HCT116 (cell line): Measurements from ENCODE around the gene CELF4. TPM values are rescaled to one million over a fixed set of nuclear protein-coding genes. Genes with fewer than 3 reads are reported as not detected.

Experiments used
- ATAC-seq: fragments of 200-7000 bp; cut with Tn5 transposase; 2 replicates; pipeline ENCODE4 v1.9.1; 2020; ENCODE audit warnings: mild to moderate bottlenecking, moderate library complexity
- BruUV-seq: library from RNA; stranded (reverse); fragments of 400-500 nt; replicated peaks from 2 replicates; lab custom pipeline; 2021; lab: Mats Ljungman, UMichigan
- CTCF ChIA-PET: fragments of 300-600 bp; sonication (Branson Sonifier 250); formaldehyde crosslinking; loops from one replicate; lab custom pipeline; 2021; ENCODE audit warnings: antibody characterized with exemption; lab: Charles Lee
- POLR2A ChIA-PET: fragments of 300-600, 350-600 bp; sonication (Branson Sonifier 250); formaldehyde crosslinking; loops from one replicate; lab custom pipeline; 2021; ENCODE audit warnings: antibody characterized with exemption; lab: Charles Lee
- RAD21 ChIA-PET, 2 experiments: fragments of 300-600 bp; sonication (Branson Sonifier 250); formaldehyde crosslinking; loops; one replicate each; lab custom pipeline; 2023; ENCODE audit warnings: low total read pairs in 2 of 2; ENCODE audit not compliant: uncharacterized antibody in 2 of 2, unreplicated experiment in 2 of 2, low non-redundant PET in 1 of 2; lab: Charles Lee
- DNase-seq: peaks from one replicate; pipeline ENCODE4 v3.0.0-alpha.2; 2010; ENCODE audit warnings: low read depth, low spot score
- H2AFZ ChIP-seq: fragments of 200-600 bp; shearing (Covaris generic), sonication (generic); 2 replicates; pipeline ENCODE4 v1.6.1; 2017; ENCODE audit warnings: low read depth, mixed run types, mixed read lengths, antibody characterized with exemption, low read length; ENCODE audit not compliant: poor library complexity, severe bottlenecking
- H3K27ac ChIP-seq: 2 replicates; pipeline ENCODE4 v1.5.1; 2012; ENCODE audit warnings: low read depth, low read length
- H3K27me3 ChIP-seq: fragments of 200-600 bp; sonication (generic); 2 replicates; pipeline ENCODE4 v1.6.1; 2016; ENCODE audit warnings: mixed run types, low read length, mixed read lengths; ENCODE audit not compliant: insufficient read depth
- H3K36me3 ChIP-seq, 2 experiments: fragments of 200-500 bp in 1 of 2; fragments of 200-600 bp in 1 of 2; sonication (Bioruptor generic) in 1 of 2; sonication (generic) in 1 of 2; 2 replicates each; pipeline versions ENCODE4 v1.5.1 to v1.6.1; 2014 to 2016; ENCODE audit warnings: low read length in 2 of 2, inconsistent platforms in 1 of 2, mixed read lengths in 1 of 2, mixed run types in 1 of 2; ENCODE audit not compliant: insufficient read depth in 2 of 2, control insufficient read depth in 1 of 2
- H3K4me1 ChIP-seq, 2 experiments: fragments of 200-600 bp in 1 of 2; sonication (generic) in 1 of 2; 2 replicates each; pipeline versions ENCODE4 v1.5.1 to v1.6.1; 2012 to 2017; ENCODE audit warnings: low read length in 2 of 2, inconsistent platforms in 1 of 2, mild to moderate bottlenecking in 1 of 2, mixed read lengths in 1 of 2, mixed run types in 1 of 2, moderate library complexity in 1 of 2; ENCODE audit not compliant: insufficient read depth in 2 of 2, control insufficient read depth in 1 of 2
- H3K4me2 ChIP-seq: fragments of 200-600 bp; sonication (generic); 2 replicates; pipeline ENCODE4 v1.6.1; 2017; ENCODE audit warnings: mixed run types, low read length, mixed read lengths
- H3K4me3 ChIP-seq, 2 experiments: fragments of 200-600 bp in 1 of 2; sonication (generic) in 1 of 2; replicated peaks in 1 of 2; 2 replicates each; pipeline ENCODE4 v1.5.1; 2011 to 2016; ENCODE audit warnings: low read length in 2 of 2, control low read depth in 1 of 2, low read depth in 1 of 2, mild to moderate bottlenecking in 1 of 2, mixed read lengths in 1 of 2, mixed run types in 1 of 2
- H3K79me2 ChIP-seq: fragments of 200-600 bp; sonication (generic); 2 replicates; pipeline ENCODE4 v1.6.1; 2017; ENCODE audit warnings: mild to moderate bottlenecking, mixed run types, low read length, moderate library complexity, mixed read lengths; ENCODE audit not compliant: insufficient read depth
- H3K9ac ChIP-seq: fragments of 200-600 bp; sonication (generic); 2 replicates; pipeline ENCODE4 v1.6.1; 2016; ENCODE audit warnings: low read length, mixed read lengths
- H3K9me2 ChIP-seq: fragments of 200-600 bp; sonication (generic), shearing (Covaris generic); 2 replicates; pipeline ENCODE4 v1.6.1; 2017; ENCODE audit warnings: mixed run types, mild to moderate bottlenecking, moderate library complexity; ENCODE audit not compliant: insufficient read depth
- H3K9me3 ChIP-seq, 2 experiments: fragments of 200-500 bp in 1 of 2; fragments of 200-600 bp in 1 of 2; sonication (Bioruptor generic) in 1 of 2; sonication (generic) in 1 of 2; 2 replicates each; pipeline ENCODE4 v1.6.1; 2014 to 2017; ENCODE audit warnings: low read length in 2 of 2, mixed read lengths in 2 of 2, inconsistent platforms in 1 of 2, low read depth in 1 of 2, mild to moderate bottlenecking in 1 of 2, mixed run types in 1 of 2, moderate library complexity in 1 of 2; ENCODE audit not compliant: control insufficient read depth in 1 of 2, insufficient read depth in 1 of 2
- H4K20me1 ChIP-seq: fragments of 200-600 bp; sonication (generic), shearing (Covaris generic); 2 replicates; pipeline ENCODE4 v1.6.1; 2017; ENCODE audit warnings: mixed run types, mild to moderate bottlenecking, moderate library complexity; ENCODE audit not compliant: insufficient read depth
- ATF3 ChIP-seq: IDR thresholded peaks from 2 replicates; pipeline ENCODE4 v1.6.1; 2012
- CBX3 ChIP-seq: IDR thresholded peaks from 2 replicates; pipeline ENCODE4 v1.6.1; 2012; ENCODE audit warnings: low read depth
- CEBPB ChIP-seq: IDR thresholded peaks from 2 replicates; pipeline ENCODE4 v1.6.1; 2012; ENCODE audit warnings: low read depth
- CTCF ChIP-seq, 3 experiments: fragments of 200-600 bp in 1 of 3; sonication (generic) in 1 of 3; IDR thresholded peaks in 2 of 3; conservative IDR thresholded peaks in 1 of 3; 2 replicates each; pipeline ENCODE4 v1.5.1; 2012 to 2017; ENCODE audit warnings: low read depth in 2 of 3, low read length in 2 of 3, antibody characterized with exemption in 1 of 3, borderline replicate concordance in 1 of 3, control low read depth in 1 of 3, mild to moderate bottlenecking in 1 of 3, mixed read lengths in 1 of 3, mixed run types in 1 of 3, moderate library complexity in 1 of 3; ENCODE audit not compliant: insufficient read depth in 1 of 3
- EGR1 ChIP-seq: IDR thresholded peaks from 2 replicates; pipeline ENCODE4 v1.6.1; 2012; ENCODE audit warnings: low read depth
- ELF1 ChIP-seq: IDR thresholded peaks from 2 replicates; pipeline ENCODE4 v1.6.1; 2012; ENCODE audit warnings: low read depth, borderline replicate concordance
- EZH2 ChIP-seq: fragments of 200-600 bp; sonication (generic); IDR thresholded peaks from 2 replicates; pipeline ENCODE4 v1.6.1; 2017; ENCODE audit warnings: antibody characterized with exemption, mixed run types
- EZH2phosphoT487 ChIP-seq: fragments of 200-600 bp; IDR thresholded peaks from 2 replicates; pipeline ENCODE4 v1.6.1; 2018; ENCODE audit warnings: antibody characterized with exemption, borderline replicate concordance
- FOSL1 ChIP-seq: IDR thresholded peaks from 2 replicates; pipeline ENCODE4 v1.6.1; 2012; ENCODE audit warnings: low read depth
- JUND ChIP-seq: IDR thresholded peaks from 2 replicates; pipeline ENCODE4 v1.6.1; 2012
- MAX ChIP-seq: IDR thresholded peaks from 2 replicates; pipeline ENCODE4 v1.6.1; 2012
- POLR2A ChIP-seq: IDR thresholded peaks from 2 replicates; pipeline ENCODE4 v1.7.0; 2011; ENCODE audit warnings: borderline replicate concordance; ENCODE audit not compliant: insufficient read depth, insufficient read length; ENCODE audit errors: extremely low read depth
- POLR2AphosphoS5 ChIP-seq: IDR thresholded peaks from 2 replicates; pipeline ENCODE4 v1.6.1; 2011; ENCODE audit warnings: mild to moderate bottlenecking, low read depth, low read length, moderate library complexity
- SIN3A ChIP-seq: IDR thresholded peaks from 2 replicates; pipeline ENCODE4 v1.6.1; 2012; ENCODE audit warnings: low read depth
- SP1 ChIP-seq: IDR thresholded peaks from 2 replicates; pipeline ENCODE4 v1.6.1; 2012; ENCODE audit warnings: low read depth
- SRF ChIP-seq: IDR thresholded peaks from 2 replicates; pipeline ENCODE4 v1.6.1; 2012; ENCODE audit warnings: low read depth
- TCF7L2 ChIP-seq: IDR thresholded peaks from 2 replicates; pipeline ENCODE4 v1.7.0; 2011; ENCODE audit warnings: borderline replicate concordance, inconsistent platforms; ENCODE audit not compliant: insufficient read depth, insufficient read length; ENCODE audit errors: extremely low read depth
- YY1 ChIP-seq: IDR thresholded peaks from 2 replicates; pipeline ENCODE4 v1.6.1; 2011; ENCODE audit warnings: low read length, low read depth, moderate library complexity, mild to moderate bottlenecking; ENCODE audit not compliant: insufficient replicate concordance; ENCODE audit errors: extremely low read depth
- ZBTB33 ChIP-seq: IDR thresholded peaks from 2 replicates; pipeline ENCODE4 v1.6.1; 2011; ENCODE audit warnings: mild to moderate bottlenecking, low read length, moderate library complexity; ENCODE audit not compliant: insufficient replicate concordance; ENCODE audit errors: extremely low read depth
- ZFX ChIP-seq: fragments of 450-650 bp; IDR thresholded peaks from 2 replicates; pipeline ENCODE4 v1.6.1; 2017
- ZNF274 ChIP-seq: fragments of 200-500 bp; sonication (Bioruptor generic); IDR thresholded peaks from 2 replicates; pipeline ENCODE4 v1.6.1; 2014; ENCODE audit warnings: mild to moderate bottlenecking, low read depth, low read length, inconsistent platforms
- intact Hi-C: fragments of 100-400 bp; cut with micrococcal nuclease; formaldehyde crosslinking; loops from 2 replicates; pipeline ENCODE4 v1.10.0; 2022
- total RNA-seq: library from RNA; stranded (reverse); gene quantifications from one replicate; pipeline ENCODE4 v1.2.1, GENCODE V29; 2021; ENCODE audit not compliant: unreplicated experiment

The CELF4 gene
- total RNA-seq, 1 experiment from 2014 or later = not detected

- TF ChIP-seq ZNF274 (no peak), CEBPB (no peak), ATF3 (no peak), FOSL1 (no peak), EZH2 (no peak), ELF1 (no peak)
These were observed 258.4 kb downstream of the CELF4 start (continued) for GRCh38 chr18:37307181-37307580.

- ATAC-seq = no peak
- no peaks in the 10 kb centered on the region for H3K4me1 ChIP-seq
- RAD21 ChIA-PET = no interaction called here
- intact Hi-C loops = no loop called here
- TF ChIP-seq ZBTB33 = no peak
- no peak for TF ChIP-seq EZH2
- no peak for TF ChIP-seq ELF1
- TF ChIP-seq ATF3 = no peak
- TF ChIP-seq CEBPB = no peak
- no peak for TF ChIP-seq EZH2phosphoT487
- TF ChIP-seq POLR2A = no peak
- no peak for TF ChIP-seq FOSL1
- TF ChIP-seq POLR2AphosphoS5 = no peak
- no peak for TF ChIP-seq SP1
- no peak for TF ChIP-seq EGR1
- TF ChIP-seq CBX3 = no peak
- TF ChIP-seq SRF = no peak
- no peak for TF ChIP-seq MAX
- TF ChIP-seq JUND = no peak
- TF ChIP-seq ZFX = no peak
- no peak for TF ChIP-seq CTCF (IDR thresholded peaks at IDR 0.05 in 2 of 3, conservative IDR thresholded peaks at IDR 0.05 in 1 of 3; ENCODE audit: borderline replicate concordance in 1 of 3, insufficient read depth in 1 of 3, low read depth in 2 of 3, low read length in 2 of 3)
- no peak for TF ChIP-seq YY1
- TF ChIP-seq TCF7L2 = no peak
- TF ChIP-seq SIN3A = no peak
- TF ChIP-seq, all 23 proteins: peak for 0
- Histone ChIP-seq H3K9ac (no peak overlapping the region), H3K27ac (no peak overlapping the region), H3K79me2 (no peaks in the 10 kb centered on the region), H3K9me2 (no peaks in the 10 kb centered on the region), H3K9me3 (no peaks in the 10 kb centered on the region), H3K36me3 (no peaks in the 10 kb centered on the region), H3K4me2 (no peak overlapping the region), H4K20me1 (no peaks in the 10 kb centered on the region), H3K27me3 (no peaks in the 10 kb centered on the region), H3K4me3 (no peak overlapping the region), H2AFZ (no peak overlapping the region)
- BruUV-seq = no TSS peak
- POLR2A ChIA-PET = no interaction called here
- DNase-seq = no peak
- CTCF ChIA-PET = no interaction called here
These were observed 259.2 kb downstream of the CELF4 start for GRCh38 chr18:37306432-37306831.
